ENCODE results near the gene C11orf52.
"Not testable (repeated sequence)": the region's sequence is repeated elsewhere in the genome, so short reads cannot be mapped to it uniquely, and the experiment has no call there.

DNA sequence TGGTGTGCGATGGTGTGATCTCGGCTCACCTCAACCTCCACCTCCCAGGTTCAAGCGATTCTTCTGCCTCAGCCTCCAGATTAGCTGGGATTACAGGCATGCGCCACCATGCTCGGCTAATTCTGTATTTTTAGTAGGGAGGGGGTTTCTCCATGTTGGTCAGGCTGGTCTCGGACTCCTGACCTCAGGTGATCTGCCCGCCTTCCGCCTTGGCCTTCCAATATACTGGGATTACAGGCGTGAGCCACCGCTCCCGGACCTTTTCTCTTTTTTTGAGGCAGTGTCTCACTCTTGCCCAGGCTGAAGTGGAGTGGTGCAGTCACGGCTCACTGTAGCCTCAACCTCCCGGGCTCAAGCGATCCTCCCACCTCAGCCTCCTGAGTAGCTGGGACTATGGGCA lies 14.5 kb downstream of the C11orf52 start:
- TF ChIP-seq, protein P1, sequence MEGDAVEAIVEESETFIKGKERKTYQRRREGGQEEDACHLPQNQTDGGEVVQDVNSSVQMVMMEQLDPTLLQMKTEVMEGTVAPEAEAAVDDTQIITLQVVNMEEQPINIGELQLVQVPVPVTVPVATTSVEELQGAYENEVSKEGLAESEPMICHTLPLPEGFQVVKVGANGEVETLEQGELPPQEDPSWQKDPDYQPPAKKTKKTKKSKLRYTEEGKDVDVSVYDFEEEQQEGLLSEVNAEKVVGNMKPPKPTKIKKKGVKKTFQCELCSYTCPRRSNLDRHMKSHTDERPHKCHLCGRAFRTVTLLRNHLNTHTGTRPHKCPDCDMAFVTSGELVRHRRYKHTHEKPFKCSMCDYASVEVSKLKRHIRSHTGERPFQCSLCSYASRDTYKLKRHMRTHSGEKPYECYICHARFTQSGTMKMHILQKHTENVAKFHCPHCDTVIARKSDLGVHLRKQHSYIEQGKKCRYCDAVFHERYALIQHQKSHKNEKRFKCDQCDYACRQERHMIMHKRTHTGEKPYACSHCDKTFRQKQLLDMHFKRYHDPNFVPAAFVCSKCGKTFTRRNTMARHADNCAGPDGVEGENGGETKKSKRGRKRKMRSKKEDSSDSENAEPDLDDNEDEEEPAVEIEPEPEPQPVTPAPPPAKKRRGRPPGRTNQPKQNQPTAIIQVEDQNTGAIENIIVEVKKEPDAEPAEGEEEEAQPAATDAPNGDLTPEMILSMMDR (IDR thresholded peaks at IDR 0.05) = not testable (repeated sequence)
- not testable (repeated sequence) for TF ChIP-seq EZH2 (IDR thresholded peaks at IDR 0.05; ENCODE audit: borderline replicate concordance, insufficient read depth, low read depth, low read length, poor library complexity, severe bottlenecking)

Data from B cell (primary cell).